ENCODE data around the gene GLIS1. TPM values are rescaled to one million over a fixed set of nuclear protein-coding genes. Genes with fewer than 3 reads are reported as not detected.

GLIS1 gene
- total and polyA plus RNA-seq, 2 experiments from 2014 or later: 0.26 to 0.31 TPM

DNA sequence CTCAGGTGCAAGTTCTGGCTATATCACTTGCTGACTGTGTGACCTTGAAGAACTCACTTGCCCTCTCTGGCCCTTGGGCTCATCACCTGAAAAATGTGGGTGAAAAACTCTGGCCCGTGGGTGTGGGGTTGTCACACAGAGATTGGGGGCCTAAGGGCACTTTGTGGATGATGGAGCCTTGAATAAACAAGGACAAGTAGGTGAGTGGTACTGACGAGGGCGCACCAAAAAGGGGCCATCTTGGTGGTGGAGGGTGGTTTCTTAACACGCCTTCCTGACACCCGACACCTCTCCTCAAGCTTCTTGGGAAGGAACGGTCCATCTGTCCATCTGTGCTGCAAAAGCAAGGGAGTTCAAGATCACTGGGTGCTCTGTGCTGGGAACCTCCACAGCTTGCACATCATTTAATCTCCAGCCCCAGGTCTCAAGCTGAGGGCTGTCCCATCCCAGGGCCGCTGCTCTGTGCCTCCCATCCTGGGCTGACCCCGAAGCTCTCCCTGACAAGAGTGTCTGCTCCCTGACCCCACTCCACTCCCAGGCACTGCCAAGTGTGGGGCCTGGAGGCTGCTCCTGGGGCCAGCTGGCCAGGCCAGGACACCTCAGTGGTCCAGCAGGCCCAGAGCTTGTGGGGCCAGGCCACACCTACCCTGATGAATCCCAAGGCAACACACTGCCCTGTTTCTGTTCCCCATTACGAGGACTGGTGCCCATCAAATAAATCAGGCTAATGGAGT lies 97.3 kb downstream of the GLIS1 start:
- Histone ChIP-seq H3K36me3 (ENCODE audit: insufficient read depth) (no peaks in the 10 kb centered on the region), H2AFZ (no peak overlapping the region), H3K4me2 (no peak overlapping the region), H4K20me1 (replicated peaks; ENCODE audit: insufficient read depth) (no peaks in the 10 kb centered on the region), H3K4me3 (no peak overlapping the region), H3F3A (replicated peaks; ENCODE audit: low read depth) (no peaks in the 10 kb centered on the region), H3K27me3 (ENCODE audit: insufficient read depth) (no peaks in the 10 kb centered on the region), H3K9me2 (ENCODE audit: insufficient read depth) (no peaks in the 10 kb centered on the region), H3K4me1 (ENCODE audit: insufficient read depth) (no peaks in the 10 kb centered on the region), H3K79me2 (replicated peaks; ENCODE audit: insufficient read depth) (no peaks in the 10 kb centered on the region), H3K27ac (ENCODE audit: low read depth) (no peak overlapping the region)
- Mint-ChIP-seq H3K9me3 (no peaks in the 10 kb centered on the region), H3K4me1 (peaks cover 22% of the 10 kb centered on the region; the same call in 2 of the 3 replicates), H3K27ac (no peak overlapping the region), H3K4me3 (no peak overlapping the region), H3K36me3 (ENCODE audit: low read depth) (no peaks in the 10 kb centered on the region; the same call in 2 of the 3 replicates), H3K27me3 (ENCODE audit: insufficient read depth, low read depth, poor library complexity) (peaks cover 16% of the 10 kb centered on the region)
- ATAC-seq (peak; percentile 24; the same call in 2 of the 3 replicates), DNase-seq (ENCODE audit: low spot score) (no peak)
- no peak for TF ChIP-seq JUNB (IDR thresholded peaks at IDR 0.05; ENCODE audit: unreplicated experiment)
- TF ChIP-seq, protein P1, sequence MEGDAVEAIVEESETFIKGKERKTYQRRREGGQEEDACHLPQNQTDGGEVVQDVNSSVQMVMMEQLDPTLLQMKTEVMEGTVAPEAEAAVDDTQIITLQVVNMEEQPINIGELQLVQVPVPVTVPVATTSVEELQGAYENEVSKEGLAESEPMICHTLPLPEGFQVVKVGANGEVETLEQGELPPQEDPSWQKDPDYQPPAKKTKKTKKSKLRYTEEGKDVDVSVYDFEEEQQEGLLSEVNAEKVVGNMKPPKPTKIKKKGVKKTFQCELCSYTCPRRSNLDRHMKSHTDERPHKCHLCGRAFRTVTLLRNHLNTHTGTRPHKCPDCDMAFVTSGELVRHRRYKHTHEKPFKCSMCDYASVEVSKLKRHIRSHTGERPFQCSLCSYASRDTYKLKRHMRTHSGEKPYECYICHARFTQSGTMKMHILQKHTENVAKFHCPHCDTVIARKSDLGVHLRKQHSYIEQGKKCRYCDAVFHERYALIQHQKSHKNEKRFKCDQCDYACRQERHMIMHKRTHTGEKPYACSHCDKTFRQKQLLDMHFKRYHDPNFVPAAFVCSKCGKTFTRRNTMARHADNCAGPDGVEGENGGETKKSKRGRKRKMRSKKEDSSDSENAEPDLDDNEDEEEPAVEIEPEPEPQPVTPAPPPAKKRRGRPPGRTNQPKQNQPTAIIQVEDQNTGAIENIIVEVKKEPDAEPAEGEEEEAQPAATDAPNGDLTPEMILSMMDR (conservative IDR thresholded peaks at IDR 0.05; ENCODE audit: low read depth in 2 of 2): no peak
- no peak for TF ChIP-seq EZH2phosphoT487 (IDR thresholded peaks at IDR 0.05; ENCODE audit: unreplicated experiment)
- no peak for TF ChIP-seq EZH2 (IDR thresholded peaks at IDR 0.05; ENCODE audit: low read depth, unreplicated experiment)
- TF ChIP-seq, protein P2, sequence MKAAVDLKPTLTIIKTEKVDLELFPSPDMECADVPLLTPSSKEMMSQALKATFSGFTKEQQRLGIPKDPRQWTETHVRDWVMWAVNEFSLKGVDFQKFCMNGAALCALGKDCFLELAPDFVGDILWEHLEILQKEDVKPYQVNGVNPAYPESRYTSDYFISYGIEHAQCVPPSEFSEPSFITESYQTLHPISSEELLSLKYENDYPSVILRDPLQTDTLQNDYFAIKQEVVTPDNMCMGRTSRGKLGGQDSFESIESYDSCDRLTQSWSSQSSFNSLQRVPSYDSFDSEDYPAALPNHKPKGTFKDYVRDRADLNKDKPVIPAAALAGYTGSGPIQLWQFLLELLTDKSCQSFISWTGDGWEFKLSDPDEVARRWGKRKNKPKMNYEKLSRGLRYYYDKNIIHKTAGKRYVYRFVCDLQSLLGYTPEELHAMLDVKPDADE (IDR thresholded peaks at IDR 0.05): no peak
- no peak for TF ChIP-seq POLR2AphosphoS5 (IDR thresholded peaks at IDR 0.05; ENCODE audit: low read depth)

DNA sequence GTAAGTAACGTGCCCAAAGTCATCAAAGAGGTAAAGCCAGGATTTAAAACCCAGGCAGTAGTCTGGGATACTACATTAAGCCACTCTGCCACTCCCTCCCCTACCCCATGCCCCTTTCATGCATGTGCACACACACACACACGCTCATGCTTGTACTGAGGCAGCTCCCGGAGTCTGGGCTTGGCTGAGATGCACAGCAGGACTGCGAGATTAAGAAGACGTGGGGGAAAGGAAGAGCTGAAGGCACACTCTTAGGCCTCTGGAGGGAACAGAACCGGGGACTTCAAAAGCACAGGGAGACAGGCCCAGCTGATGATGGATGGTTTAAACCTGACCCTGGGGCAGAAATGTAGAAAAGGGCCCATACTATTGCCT lies 98.3 kb downstream of the GLIS1 start:
- Histone ChIP-seq H4K20me1 (replicated peaks; ENCODE audit: insufficient read depth) (no peaks in the 10 kb centered on the region), H3K36me3 (ENCODE audit: insufficient read depth) (no peaks in the 10 kb centered on the region), H3K9me2 (ENCODE audit: insufficient read depth) (no peaks in the 10 kb centered on the region), H2AFZ (no peak overlapping the region), H3K27me3 (ENCODE audit: insufficient read depth) (no peaks in the 10 kb centered on the region), H3K27ac (ENCODE audit: low read depth) (no peak overlapping the region), H3K4me3 (no peak overlapping the region), H3K79me2 (replicated peaks; ENCODE audit: insufficient read depth) (no peaks in the 10 kb centered on the region), H3K4me2 (no peak overlapping the region), H3K4me1 (ENCODE audit: insufficient read depth) (no peaks in the 10 kb centered on the region), H3F3A (replicated peaks; ENCODE audit: low read depth) (no peaks in the 10 kb centered on the region)
- Mint-ChIP-seq H3K27ac (no peak overlapping the region), H3K36me3 (ENCODE audit: low read depth) (no peaks in the 10 kb centered on the region; the same call in 2 of the 3 replicates), H3K4me1 (peaks cover 22% of the 10 kb centered on the region; the same call in 2 of the 3 replicates), H3K4me3 (no peak overlapping the region), H3K27me3 (ENCODE audit: insufficient read depth, low read depth, poor library complexity) (peaks cover 16% of the 10 kb centered on the region), H3K9me3 (no peaks in the 10 kb centered on the region)
- DNase-seq (ENCODE audit: low spot score) (no peak), ATAC-seq (no peak)
- no peak for TF ChIP-seq ZNF114 (CRISPR knock-in tag; IDR thresholded peaks at IDR 0.05)
- no peak for TF ChIP-seq NANOG (IDR thresholded peaks at IDR 0.05; ENCODE audit: borderline replicate concordance)
- TF ChIP-seq JUNB (IDR thresholded peaks at IDR 0.05; ENCODE audit: unreplicated experiment): no peak
- TF ChIP-seq CREB1 (CRISPR knock-in tag; IDR thresholded peaks at IDR 0.05; ENCODE audit: low read depth): no peak
- TF ChIP-seq STAT1 (IDR thresholded peaks at IDR 0.05; ENCODE audit: unreplicated experiment): no peak
- TF ChIP-seq ZNF331 (CRISPR knock-in tag; IDR thresholded peaks at IDR 0.05; ENCODE audit: low read depth): no peak
- TF ChIP-seq, protein P3, sequence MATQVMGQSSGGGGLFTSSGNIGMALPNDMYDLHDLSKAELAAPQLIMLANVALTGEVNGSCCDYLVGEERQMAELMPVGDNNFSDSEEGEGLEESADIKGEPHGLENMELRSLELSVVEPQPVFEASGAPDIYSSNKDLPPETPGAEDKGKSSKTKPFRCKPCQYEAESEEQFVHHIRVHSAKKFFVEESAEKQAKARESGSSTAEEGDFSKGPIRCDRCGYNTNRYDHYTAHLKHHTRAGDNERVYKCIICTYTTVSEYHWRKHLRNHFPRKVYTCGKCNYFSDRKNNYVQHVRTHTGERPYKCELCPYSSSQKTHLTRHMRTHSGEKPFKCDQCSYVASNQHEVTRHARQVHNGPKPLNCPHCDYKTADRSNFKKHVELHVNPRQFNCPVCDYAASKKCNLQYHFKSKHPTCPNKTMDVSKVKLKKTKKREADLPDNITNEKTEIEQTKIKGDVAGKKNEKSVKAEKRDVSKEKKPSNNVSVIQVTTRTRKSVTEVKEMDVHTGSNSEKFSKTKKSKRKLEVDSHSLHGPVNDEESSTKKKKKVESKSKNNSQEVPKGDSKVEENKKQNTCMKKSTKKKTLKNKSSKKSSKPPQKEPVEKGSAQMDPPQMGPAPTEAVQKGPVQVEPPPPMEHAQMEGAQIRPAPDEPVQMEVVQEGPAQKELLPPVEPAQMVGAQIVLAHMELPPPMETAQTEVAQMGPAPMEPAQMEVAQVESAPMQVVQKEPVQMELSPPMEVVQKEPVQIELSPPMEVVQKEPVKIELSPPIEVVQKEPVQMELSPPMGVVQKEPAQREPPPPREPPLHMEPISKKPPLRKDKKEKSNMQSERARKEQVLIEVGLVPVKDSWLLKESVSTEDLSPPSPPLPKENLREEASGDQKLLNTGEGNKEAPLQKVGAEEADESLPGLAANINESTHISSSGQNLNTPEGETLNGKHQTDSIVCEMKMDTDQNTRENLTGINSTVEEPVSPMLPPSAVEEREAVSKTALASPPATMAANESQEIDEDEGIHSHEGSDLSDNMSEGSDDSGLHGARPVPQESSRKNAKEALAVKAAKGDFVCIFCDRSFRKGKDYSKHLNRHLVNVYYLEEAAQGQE (IDR thresholded peaks at IDR 0.05; ENCODE audit: unreplicated experiment): no peak
- no peak for TF ChIP-seq EZH2 (IDR thresholded peaks at IDR 0.05; ENCODE audit: low read depth, unreplicated experiment)

All from GM23338 (cell line).